HepG2 (cell line): Measurements from ENCODE around the gene COL5A1.

ENCODE experiments used
- BRD4 ChIP-seq: sonication (generic); formaldehyde crosslinking; IDR thresholded peaks from 2 replicates; pipeline ENCODE4 v1.4.0; 2020; ENCODE audit warnings: missing genetic modification reagents
- DPF2 ChIP-seq: sonication (generic); formaldehyde crosslinking; IDR thresholded peaks from 2 replicates; pipeline ENCODE4 v1.4.0; 2020; ENCODE audit warnings: mild to moderate bottlenecking, low read depth, missing genetic modification reagents, borderline replicate concordance
- EZH2 ChIP-seq: conservative IDR thresholded peaks from 2 replicates; pipeline ENCODE4 v1.6.1; 2012; ENCODE audit warnings: mild to moderate bottlenecking, low read depth, low read length, moderate library complexity
- GABPA ChIP-seq, 2 experiments: IDR thresholded peaks; 2 replicates each; pipeline ENCODE4 v1.6.1; 2011 to 2016; ENCODE audit warnings: low read depth in 2 of 2, low read length in 1 of 2, missing biosample characterization in 1 of 2, missing genetic modification characterization in 1 of 2
- NCOA2 ChIP-seq: sonication (generic); formaldehyde crosslinking; IDR thresholded peaks from 2 replicates; pipeline ENCODE4 v1.8.0; 2022; ENCODE audit warnings: inconsistent platforms
- RNF2 ChIP-seq: fragments of 450-650 bp; conservative IDR thresholded peaks from 2 replicates; pipeline ENCODE4 v1.6.1; 2016; ENCODE audit warnings: low read depth
- ZBTB1 ChIP-seq: sonication (generic); formaldehyde crosslinking; IDR thresholded peaks from 2 replicates; pipeline ENCODE4 v1.4.0; 2020; ENCODE audit warnings: missing genetic modification reagents, borderline replicate concordance
- ZNF160 ChIP-seq: sonication (generic); formaldehyde crosslinking; IDR thresholded peaks from 2 replicates; pipeline ENCODE4 v1.8.0; 2022; ENCODE audit warnings: mild to moderate bottlenecking, inconsistent platforms, missing genetic modification reagents
- ZNF607 ChIP-seq: sonication (generic); formaldehyde crosslinking; IDR thresholded peaks from 2 replicates; pipeline ENCODE4 v1.5.1; 2020; ENCODE audit warnings: missing genetic modification reagents, mild to moderate bottlenecking, borderline replicate concordance
- TF ChIP-seq, protein P1 (sequence below): sonication (generic); formaldehyde crosslinking; IDR thresholded peaks from 2 replicates; pipeline ENCODE4 v1.5.0; 2020; ENCODE audit warnings: mild to moderate bottlenecking, missing genetic modification reagents, moderate library complexity
- TF ChIP-seq, protein P2 (sequence below): IDR thresholded peaks from 2 replicates; pipeline ENCODE4 v1.6.1; 2012; ENCODE audit warnings: low read depth, low read length, improper control_type of control experiment
- TF ChIP-seq, protein P3 (sequence below): sonication (generic); formaldehyde crosslinking; IDR thresholded peaks from 2 replicates; pipeline ENCODE4 v1.4.0; 2020; ENCODE audit warnings: missing genetic modification reagents
- TF ChIP-seq, protein P4 (sequence below): sonication (generic); formaldehyde crosslinking; conservative IDR thresholded peaks from 2 replicates; pipeline ENCODE4 v1.4.0; 2020; ENCODE audit warnings: missing genetic modification reagents

DNA sequence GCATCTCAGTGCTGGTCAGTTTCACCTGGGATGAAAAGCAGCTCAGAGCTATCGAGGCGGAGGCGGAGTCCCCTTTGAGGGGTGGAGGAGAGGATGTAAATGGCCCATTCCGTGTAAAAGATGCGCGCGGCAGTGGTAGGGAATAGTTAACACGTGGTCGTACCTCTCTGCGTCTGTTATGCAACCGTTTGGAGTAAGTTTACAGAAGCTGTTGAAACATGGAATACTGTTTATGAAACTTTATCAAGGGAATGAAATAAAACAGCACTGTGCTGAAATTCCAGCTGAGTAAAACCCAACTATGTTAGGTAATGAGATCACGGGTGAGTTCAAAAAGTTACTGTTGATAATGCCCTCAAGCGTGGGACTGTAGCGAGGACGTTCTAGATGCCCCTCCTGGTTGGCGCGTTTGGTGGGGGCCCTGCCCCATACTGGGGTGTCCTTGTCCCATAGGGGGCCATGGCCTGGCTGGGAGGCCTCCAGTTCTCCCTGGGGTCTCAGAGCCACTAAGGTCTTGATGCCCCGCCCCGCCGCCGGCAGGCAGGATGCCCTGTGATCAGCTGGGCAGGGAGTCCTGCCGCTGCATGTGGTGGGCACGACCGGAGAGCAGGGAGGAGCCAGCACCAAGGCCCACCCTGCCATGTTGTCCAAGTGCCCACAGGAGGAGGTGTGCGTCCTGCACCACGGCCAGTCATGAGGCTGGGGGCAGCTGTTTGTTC is 90.9 kb downstream of the COL5A1 start:
- TF ChIP-seq, protein P1, sequence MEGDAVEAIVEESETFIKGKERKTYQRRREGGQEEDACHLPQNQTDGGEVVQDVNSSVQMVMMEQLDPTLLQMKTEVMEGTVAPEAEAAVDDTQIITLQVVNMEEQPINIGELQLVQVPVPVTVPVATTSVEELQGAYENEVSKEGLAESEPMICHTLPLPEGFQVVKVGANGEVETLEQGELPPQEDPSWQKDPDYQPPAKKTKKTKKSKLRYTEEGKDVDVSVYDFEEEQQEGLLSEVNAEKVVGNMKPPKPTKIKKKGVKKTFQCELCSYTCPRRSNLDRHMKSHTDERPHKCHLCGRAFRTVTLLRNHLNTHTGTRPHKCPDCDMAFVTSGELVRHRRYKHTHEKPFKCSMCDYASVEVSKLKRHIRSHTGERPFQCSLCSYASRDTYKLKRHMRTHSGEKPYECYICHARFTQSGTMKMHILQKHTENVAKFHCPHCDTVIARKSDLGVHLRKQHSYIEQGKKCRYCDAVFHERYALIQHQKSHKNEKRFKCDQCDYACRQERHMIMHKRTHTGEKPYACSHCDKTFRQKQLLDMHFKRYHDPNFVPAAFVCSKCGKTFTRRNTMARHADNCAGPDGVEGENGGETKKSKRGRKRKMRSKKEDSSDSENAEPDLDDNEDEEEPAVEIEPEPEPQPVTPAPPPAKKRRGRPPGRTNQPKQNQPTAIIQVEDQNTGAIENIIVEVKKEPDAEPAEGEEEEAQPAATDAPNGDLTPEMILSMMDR = no peak
- TF ChIP-seq ZNF607 = no peak
- TF ChIP-seq ZBTB1 = no peak
- no peak for TF ChIP-seq BRD4 (CRISPR knock-in tag)
- TF ChIP-seq, protein P2, sequence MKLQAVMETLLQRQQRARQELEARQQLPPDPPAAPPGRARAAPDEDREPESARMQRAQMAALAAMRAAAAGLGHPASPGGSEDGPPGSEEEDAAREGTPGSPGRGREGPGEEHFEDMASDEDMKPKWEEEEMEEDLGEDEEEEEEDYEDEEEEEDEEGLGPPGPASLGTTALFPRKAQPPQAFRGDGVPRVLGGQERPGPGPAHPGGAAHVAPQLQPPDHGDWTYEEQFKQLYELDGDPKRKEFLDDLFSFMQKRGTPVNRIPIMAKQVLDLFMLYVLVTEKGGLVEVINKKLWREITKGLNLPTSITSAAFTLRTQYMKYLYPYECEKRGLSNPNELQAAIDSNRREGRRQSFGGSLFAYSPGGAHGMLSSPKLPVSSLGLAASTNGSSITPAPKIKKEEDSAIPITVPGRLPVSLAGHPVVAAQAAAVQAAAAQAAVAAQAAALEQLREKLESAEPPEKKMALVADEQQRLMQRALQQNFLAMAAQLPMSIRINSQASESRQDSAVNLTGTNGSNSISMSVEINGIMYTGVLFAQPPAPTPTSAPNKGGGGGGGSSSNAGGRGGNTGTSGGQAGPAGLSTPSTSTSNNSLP = no peak
- TF ChIP-seq, protein P3, sequence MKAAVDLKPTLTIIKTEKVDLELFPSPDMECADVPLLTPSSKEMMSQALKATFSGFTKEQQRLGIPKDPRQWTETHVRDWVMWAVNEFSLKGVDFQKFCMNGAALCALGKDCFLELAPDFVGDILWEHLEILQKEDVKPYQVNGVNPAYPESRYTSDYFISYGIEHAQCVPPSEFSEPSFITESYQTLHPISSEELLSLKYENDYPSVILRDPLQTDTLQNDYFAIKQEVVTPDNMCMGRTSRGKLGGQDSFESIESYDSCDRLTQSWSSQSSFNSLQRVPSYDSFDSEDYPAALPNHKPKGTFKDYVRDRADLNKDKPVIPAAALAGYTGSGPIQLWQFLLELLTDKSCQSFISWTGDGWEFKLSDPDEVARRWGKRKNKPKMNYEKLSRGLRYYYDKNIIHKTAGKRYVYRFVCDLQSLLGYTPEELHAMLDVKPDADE (CRISPR knock-in tag) = no peak
- no peak for TF ChIP-seq DPF2 (CRISPR knock-in tag)
- TF ChIP-seq NCOA2 (CRISPR knock-in tag) = no peak
- TF ChIP-seq, protein P4, sequence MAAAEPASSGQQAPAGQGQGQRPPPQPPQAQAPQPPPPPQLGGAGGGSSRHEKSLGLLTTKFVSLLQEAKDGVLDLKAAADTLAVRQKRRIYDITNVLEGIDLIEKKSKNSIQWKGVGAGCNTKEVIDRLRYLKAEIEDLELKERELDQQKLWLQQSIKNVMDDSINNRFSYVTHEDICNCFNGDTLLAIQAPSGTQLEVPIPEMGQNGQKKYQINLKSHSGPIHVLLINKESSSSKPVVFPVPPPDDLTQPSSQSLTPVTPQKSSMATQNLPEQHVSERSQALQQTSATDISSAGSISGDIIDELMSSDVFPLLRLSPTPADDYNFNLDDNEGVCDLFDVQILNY (CRISPR knock-in tag) = no peak
- TF ChIP-seq RNF2 = no peak
- TF ChIP-seq GABPA (IDR thresholded peaks at IDR 0.05; ENCODE audit: low read depth, low read length) = no peak
- no peak for TF ChIP-seq GABPA (CRISPR knock-in tag; IDR thresholded peaks at IDR 0.05; ENCODE audit: low read depth)
- no peak for TF ChIP-seq EZH2
- TF ChIP-seq ZNF160 (CRISPR knock-in tag) = no peak
